IPS-15b (cell line): ENCODE data around the gene OR5T2.
"Not testable (repeated sequence)": the region's sequence is repeated elsewhere in the genome, so short reads cannot be mapped to it uniquely, and the experiment has no call there.

Experiments used
- H3K27me3 ChIP-seq: one replicate; pipeline ENCODE4 v1.6.1; 2013; ENCODE audit warnings: low read length; ENCODE audit not compliant: control insufficient read depth, insufficient read depth
- H3K36me3 ChIP-seq: one replicate; pipeline ENCODE4 v1.6.1; 2013; ENCODE audit warnings: low read length; ENCODE audit not compliant: control insufficient read depth, insufficient read depth
- H3K4me1 ChIP-seq: one replicate; pipeline ENCODE4 v1.6.1; 2013; ENCODE audit warnings: mild to moderate bottlenecking, low read length; ENCODE audit not compliant: control insufficient read depth, insufficient read depth
- H3K4me3 ChIP-seq: one replicate; pipeline ENCODE4 v1.5.1; 2013; ENCODE audit warnings: low read depth, low read length
- H3K9ac ChIP-seq: one replicate; pipeline ENCODE4 v1.6.1; 2013; ENCODE audit warnings: low read depth, mild to moderate bottlenecking, low read length
- H3K9me3 ChIP-seq: one replicate; pipeline ENCODE4 v1.6.1; 2013; ENCODE audit warnings: mild to moderate bottlenecking, low read length; ENCODE audit not compliant: control insufficient read depth, insufficient read depth

Gene OR5T2

DNA sequence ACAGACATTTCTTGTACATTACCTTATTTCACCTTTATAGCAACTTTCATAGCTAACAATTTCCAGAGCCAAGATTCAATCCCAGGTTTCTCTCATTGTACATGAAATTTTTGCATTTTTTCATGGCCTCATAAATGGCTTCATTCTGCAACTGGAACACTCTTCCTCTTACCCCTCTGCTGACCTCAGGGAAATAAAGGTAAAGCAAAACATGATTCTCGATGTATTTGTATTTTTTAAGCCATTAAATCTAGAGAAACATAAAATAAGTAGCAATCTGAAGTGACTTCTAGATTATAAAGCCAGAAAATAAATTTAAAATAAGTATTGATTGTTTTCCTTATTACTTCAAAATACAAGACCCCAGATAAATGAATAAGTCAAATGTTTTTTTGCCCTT, at the start of gene OR5T2:
Gene OR5T2 (minus strand): TSS at position 101 of the 400 bp plus-strand sequence. CDS start 1,193 bp downstream, outside the sequence.
- Histone ChIP-seq H3K36me3 (no peaks in the 10 kb centered on the region), H3K9ac (no peak within 1 kb of the TSS), H3K9me3 (no peaks in the 10 kb centered on the region), H3K27me3 (no peaks in the 10 kb centered on the region), H3K4me3 (no peak within 1 kb of the TSS), H3K4me1 (no peaks in the 10 kb centered on the region)

- no peaks in the 10 kb centered on the region for H3K9me3 ChIP-seq
- no peak within 1 kb of the TSS for H3K9ac ChIP-seq
- no peaks in the 10 kb centered on the region for H3K4me1 ChIP-seq
- no peak within 1 kb of the TSS for H3K4me3 ChIP-seq
- H3K27me3 ChIP-seq: no peaks in the 10 kb centered on the region
- H3K36me3 ChIP-seq: no peaks in the 10 kb centered on the region
These were observed 39.8 kb upstream of the OR5T2 start, which contains the start of gene OR5T1 for GRCh38 chr11:56273854-56274253. Gene OR5T1, plus strand, starts transcription at chr11:56274154. Its CDS starts 1,485 bp downstream, at chr11:56275639.

- no peak overlapping the region for H3K4me3 ChIP-seq
- H3K9ac ChIP-seq: no peak overlapping the region
- no peaks in the 10 kb centered on the region for H3K27me3 ChIP-seq
- no peaks in the 10 kb centered on the region for H3K36me3 ChIP-seq
- no peaks in the 10 kb centered on the region for H3K9me3 ChIP-seq
- H3K4me1 ChIP-seq: no peaks in the 10 kb centered on the region
These were observed 37.0 kb upstream of the OR5T2 start for GRCh38 chr11:56271092-56271491.

- Histone ChIP-seq H3K27me3 (no peaks in the 10 kb centered on the region), H3K4me1 (no peaks in the 10 kb centered on the region), H3K9ac (no peak within 1 kb of the TSS), H3K4me3 (no peak within 1 kb of the TSS), H3K36me3 (no peaks in the 10 kb centered on the region), H3K9me3 (no peaks in the 10 kb centered on the region)
These were observed 17.9 kb upstream of the OR5T2 start, which contains the start of gene OR5T3 for GRCh38 chr11:56251954-56252353. Gene OR5T3, plus strand, starts transcription at chr11:56252254. Its CDS starts 0 bp downstream, at chr11:56252254.

DNA sequence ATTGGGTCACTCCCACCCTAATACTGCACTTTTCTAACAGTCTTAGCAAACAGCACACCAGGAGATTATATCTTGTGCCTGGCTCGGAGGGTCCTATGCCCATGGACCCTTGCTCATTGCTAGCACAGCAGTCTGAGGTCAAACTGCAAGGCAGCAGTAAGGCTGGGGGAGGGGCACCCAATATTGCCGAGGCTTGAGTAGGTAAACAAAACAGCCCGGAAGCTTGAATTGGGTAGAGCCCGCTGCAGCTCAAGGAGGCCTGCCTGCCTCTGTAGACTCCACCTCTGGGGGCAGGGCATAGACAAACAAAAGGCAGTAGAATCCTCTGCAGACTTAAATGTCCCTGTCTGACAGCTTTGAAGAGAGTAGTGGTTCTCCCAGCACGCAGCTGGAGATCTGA, 14.3 kb downstream of the OR5T2 start:
- H3K36me3 ChIP-seq, H3K4me3 ChIP-seq, H3K9ac ChIP-seq, H3K27me3 ChIP-seq, H3K9me3 ChIP-seq, H3K4me1 ChIP-seq: not testable (repeated sequence)

- Histone ChIP-seq H3K4me3 (no peak overlapping the region), H3K9me3 (no peaks in the 10 kb centered on the region), H3K27me3 (no peaks in the 10 kb centered on the region), H3K9ac (no peak overlapping the region), H3K4me1 (no peaks in the 10 kb centered on the region), H3K36me3 (no peaks in the 10 kb centered on the region)
These were observed 19.5 kb downstream of the OR5T2 start for GRCh38 chr11:56214537-56214936.

DNA sequence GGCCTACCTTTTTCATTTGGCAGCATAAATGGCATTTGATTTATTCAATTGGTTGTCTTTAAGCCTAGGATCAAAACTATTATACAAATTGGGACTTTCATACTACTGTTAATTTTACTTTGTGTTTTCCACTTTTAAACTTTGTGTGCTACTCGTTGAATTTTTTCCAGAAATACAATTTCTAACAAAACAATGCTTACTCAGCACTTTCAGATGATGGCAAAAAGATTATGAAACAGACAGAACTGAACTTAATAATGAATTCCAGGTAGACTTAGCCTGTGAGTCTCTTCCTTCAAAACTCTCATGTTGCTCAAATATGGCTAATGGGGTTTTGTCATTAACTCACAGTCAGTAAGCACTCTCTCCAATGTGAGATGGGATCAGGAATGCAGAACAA, 26.3 kb downstream of the OR5T2 start:
- H3K9ac ChIP-seq: no peak overlapping the region
- H3K4me1 ChIP-seq: no peaks in the 10 kb centered on the region
- no peak overlapping the region for H3K4me3 ChIP-seq
- no peaks in the 10 kb centered on the region for H3K9me3 ChIP-seq
- H3K27me3 ChIP-seq: no peaks in the 10 kb centered on the region
- no peaks in the 10 kb centered on the region for H3K36me3 ChIP-seq

GRCh38 chr11:56197367-56197766, 36.7 kb downstream of the OR5T2 start:
- Histone ChIP-seq H3K9ac (no peak overlapping the region), H3K4me3 (no peak overlapping the region), H3K9me3 (no peaks in the 10 kb centered on the region), H3K4me1 (no peaks in the 10 kb centered on the region), H3K27me3 (no peaks in the 10 kb centered on the region), H3K36me3 (no peaks in the 10 kb centered on the region)

GRCh38 chr11:56196705-56197104, 37.4 kb downstream of the OR5T2 start:
- H3K9ac ChIP-seq: no peak overlapping the region
- H3K4me3 ChIP-seq: no peak overlapping the region
- no peaks in the 10 kb centered on the region for H3K9me3 ChIP-seq
- H3K4me1 ChIP-seq: no peaks in the 10 kb centered on the region
- H3K27me3 ChIP-seq: no peaks in the 10 kb centered on the region
- H3K36me3 ChIP-seq: no peaks in the 10 kb centered on the region

- H3K27me3 ChIP-seq: no peaks in the 10 kb centered on the region
- no peaks in the 10 kb centered on the region for H3K4me1 ChIP-seq
- no peaks in the 10 kb centered on the region for H3K9me3 ChIP-seq
- no peak overlapping the region for H3K4me3 ChIP-seq
- H3K36me3 ChIP-seq: no peaks in the 10 kb centered on the region
- H3K9ac ChIP-seq: no peak overlapping the region
These were observed 45.5 kb downstream of the OR5T2 start for GRCh38 chr11:56188602-56189001.

DNA sequence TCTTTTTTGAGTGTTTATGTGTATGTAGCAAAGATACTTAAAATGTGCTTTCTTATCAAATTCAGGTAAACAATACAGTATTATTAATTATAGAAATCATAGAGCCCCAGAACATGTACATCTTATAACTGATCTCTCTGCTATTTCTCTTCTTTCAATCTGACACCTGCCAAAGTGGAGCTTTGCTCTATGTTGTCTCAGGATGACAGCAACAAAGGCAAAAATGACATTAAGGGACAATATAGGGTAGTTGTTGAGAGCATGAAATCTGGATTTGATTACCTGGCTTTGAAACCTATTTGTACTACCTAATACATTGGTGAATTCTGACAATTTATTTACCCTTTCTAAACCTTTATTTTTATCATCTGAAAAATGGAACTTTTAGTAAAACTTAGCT, 50.6 kb downstream of the OR5T2 start:
- Histone ChIP-seq H3K27me3 (no peaks in the 10 kb centered on the region), H3K9me3 (no peaks in the 10 kb centered on the region), H3K9ac (no peak overlapping the region), H3K4me1 (no peaks in the 10 kb centered on the region), H3K36me3 (no peaks in the 10 kb centered on the region), H3K4me3 (no peak overlapping the region)
